CD4-positive, alpha-beta T cell treated with Interleukin-6 at 100 ng/mL for 8 hours (primary cell): ENCODE results near the gene SMYD5.

Source experiments
- DNase-seq: peaks from one replicate; pipeline ENCODE4 v3.0.0-alpha.2; 2020; ENCODE audit warnings: mixed read lengths, low spot score

The SMYD5 gene

DNA sequence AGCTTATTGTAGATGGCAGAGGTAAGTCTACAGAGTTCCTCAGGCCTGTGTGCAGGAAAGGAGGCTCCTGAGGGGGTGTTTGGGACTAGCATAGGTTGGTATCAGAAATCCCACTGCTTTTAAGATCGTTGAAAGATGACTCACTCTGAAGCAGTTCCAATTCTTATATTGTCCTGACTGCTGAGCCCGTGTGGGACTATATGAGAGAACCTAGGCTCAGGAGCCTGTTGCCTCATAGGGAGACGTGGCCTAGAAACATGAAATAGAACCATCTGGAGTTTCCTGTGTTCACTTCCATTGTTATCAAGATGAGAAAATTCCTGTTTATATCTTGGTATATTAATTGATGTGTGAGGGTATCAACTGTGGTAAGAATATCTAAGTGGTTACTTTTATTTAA lies 25.7 kb downstream of the SMYD5 start:
- DNase-seq, result no peak

GRCh38 chr2:73243884-73244570 lies 30.0 kb downstream of the SMYD5 start:
- no peak for DNase-seq

DNA sequence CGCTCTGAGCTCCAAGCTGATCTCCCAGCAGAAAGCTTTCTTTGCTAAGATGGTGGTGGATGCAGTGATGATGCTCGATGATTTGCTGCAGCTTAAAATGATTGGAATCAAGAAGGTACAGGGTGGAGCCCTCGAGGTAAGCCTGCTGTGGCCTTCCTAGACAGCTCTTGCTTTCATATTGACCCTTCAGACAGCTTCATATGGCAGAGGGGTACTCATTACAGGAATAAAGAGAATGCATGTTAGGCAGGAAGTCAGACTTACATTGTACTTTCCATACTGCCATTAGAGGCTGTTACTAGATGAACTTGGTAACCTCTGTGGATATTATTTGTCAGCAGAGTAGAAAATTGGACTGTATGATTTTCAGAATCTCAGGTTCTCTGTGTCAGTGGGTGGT lies 30.5 kb downstream of the SMYD5 start:
- no peak for DNase-seq

- DNase-seq, result no peak
Observed at GRCh38 chr2:73246850-73247249, 32.8 kb downstream of the SMYD5 start.

GRCh38 chr2:73249636-73250035 lies 35.6 kb downstream of the SMYD5 start:
- DNase-seq, result no peak

GRCh38 chr2:73250872-73251846 lies 37.1 kb downstream of the SMYD5 start:
- DNase-seq, result no peak

DNA sequence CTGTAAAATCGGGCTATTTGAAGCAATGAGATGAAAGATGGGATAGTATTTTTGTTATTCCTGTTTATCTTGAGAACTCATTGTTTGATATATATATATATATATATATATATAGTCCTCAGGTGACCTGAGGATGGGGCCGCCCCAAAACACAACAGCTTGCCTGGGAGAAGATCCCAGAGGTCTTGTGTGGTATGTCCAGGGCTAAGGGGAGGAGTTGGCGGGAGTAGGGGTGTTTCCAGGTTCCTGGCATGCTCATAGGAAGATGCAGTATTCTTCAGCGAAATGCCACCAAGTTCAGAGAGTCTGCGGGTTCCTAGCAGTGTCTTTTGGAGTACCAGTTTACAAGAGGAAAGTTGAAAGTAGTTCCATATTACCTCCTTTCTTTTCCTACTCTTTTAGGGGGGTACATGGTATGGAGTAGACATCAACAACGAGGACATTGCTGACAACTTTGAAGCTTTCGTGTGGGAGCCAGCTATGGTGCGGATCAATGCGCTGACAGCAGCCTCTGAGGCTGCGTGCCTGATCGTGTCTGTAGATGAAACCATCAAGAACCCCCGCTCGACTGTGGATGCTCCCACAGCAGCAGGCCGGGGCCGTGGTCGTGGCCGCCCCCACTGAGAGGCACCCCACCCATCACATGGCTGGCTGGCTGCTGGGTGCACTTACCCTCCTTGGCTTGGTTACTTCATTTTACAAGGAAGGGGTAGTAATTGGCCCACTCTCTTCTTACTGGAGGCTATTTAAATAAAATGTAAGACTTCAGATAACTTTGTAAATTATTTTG lies 38.4 kb downstream of the SMYD5 start:
- DNase-seq, result no peak

GRCh38 chr2:73253400-73253799 lies 39.4 kb downstream of the SMYD5 start:
- DNase-seq, result no peak

GRCh38 chr2:73253901-73254300 lies 39.9 kb downstream of the SMYD5 start:
- no peak for DNase-seq

DNA sequence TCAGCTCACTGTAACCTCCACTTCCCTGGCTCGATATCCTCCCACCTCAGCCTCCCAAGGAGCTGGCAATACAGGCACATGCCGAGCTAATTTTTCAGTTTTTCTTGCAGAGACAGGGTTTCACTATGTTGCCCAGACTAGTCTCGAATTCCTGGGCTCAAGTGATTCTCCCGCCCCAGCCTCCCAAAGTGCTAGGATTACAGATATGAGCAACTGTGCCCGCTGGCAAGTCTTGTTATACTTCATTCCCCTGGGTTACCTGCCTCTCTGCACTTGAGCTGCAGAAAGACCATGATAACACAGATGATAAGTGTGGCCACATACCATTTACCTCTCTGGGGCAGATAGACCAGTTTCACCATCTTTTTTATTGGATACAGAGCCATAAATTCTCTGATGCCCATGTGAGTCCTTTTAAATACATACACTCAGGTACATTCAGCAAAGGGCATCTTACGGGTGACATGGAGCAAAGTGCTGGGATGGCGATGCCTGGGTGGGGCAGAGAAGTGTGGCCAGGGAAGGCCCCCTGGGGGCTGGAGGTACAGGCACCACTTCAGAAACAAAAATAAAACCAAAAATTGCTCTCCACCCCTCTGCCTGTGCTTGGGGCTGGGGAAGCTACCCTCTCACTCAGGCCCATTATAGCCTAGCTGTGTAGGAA lies 40.4 kb downstream of the SMYD5 start:
- no peak for DNase-seq

DNA sequence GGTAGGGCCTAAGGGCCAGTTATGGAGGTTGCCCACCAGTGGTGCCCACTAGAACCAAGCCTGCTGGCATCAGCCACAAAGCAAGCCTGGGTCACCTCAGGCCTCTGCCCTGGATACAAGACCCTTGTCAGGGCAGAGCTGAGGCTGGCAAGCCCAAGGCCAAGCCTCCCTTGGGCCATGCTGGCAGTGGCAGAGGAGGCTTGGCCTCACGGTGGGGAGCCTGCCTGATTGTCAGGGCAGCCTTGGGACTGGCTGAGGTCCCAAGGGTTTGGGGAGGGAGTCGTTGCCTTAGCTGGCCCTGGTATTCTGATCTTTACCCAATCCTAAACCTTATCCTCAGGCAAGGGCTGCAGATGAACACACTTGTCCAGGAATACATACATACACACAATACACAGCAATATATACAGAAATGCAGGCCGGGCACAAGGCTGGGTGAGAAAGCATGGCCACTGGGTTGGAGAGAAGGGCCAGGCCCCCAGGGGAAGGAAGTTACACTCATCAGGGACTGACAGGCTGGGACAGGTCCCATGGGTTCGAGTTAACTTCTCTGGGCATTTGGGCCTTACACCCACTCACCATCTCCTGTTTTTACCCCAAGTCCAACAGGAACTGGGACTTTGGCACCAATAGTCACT lies 41.1 kb downstream of the SMYD5 start:
- no peak for DNase-seq

GRCh38 chr2:73255907-73256617 lies 42.0 kb downstream of the SMYD5 start:
- DNase-seq, result no peak

- no peak for DNase-seq
Observed at GRCh38 chr2:73256618-73256922, 42.5 kb downstream of the SMYD5 start.

- no peak for DNase-seq
Observed at GRCh38 chr2:73257021-73257420, 43.0 kb downstream of the SMYD5 start.

DNA sequence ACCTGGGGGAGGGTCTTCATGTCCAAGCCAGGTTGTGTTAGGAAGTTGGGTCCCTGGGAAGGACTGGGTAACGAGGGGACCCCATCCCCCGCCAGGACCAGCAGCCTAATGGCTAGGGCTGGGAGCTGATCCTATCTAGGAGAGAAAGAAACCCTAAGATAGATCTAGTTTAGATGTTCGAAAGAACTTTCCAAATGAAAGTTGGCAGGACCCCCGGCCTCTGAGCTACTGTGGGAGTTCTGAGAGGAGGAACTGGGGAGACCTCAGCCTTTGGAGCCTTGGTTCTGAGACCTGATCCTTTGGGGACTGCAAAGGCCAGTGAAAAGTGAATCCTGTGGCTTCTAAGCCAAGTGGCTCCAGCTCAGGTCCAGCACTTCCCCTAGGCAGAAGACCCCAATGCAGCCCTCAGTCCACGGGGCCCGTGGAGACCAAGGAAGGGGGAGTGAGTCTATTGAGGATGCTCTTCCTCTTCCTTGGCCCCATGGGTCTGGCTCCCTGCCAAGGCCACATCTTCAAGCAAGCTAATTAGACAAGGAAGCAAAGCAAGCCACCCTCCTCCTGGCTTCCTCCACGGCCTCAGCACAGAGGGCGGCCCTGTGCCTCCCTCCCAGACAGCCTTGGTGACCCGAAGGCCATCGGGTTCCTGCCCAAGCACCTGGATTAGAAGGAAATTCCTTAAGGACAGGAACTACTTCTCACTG lies 43.5 kb downstream of the SMYD5 start:
- peak; percentile 44 for DNase-seq

GRCh38 chr2:73258186-73258912 lies 44.3 kb downstream of the SMYD5 start:
- no peak for DNase-seq

DNA sequence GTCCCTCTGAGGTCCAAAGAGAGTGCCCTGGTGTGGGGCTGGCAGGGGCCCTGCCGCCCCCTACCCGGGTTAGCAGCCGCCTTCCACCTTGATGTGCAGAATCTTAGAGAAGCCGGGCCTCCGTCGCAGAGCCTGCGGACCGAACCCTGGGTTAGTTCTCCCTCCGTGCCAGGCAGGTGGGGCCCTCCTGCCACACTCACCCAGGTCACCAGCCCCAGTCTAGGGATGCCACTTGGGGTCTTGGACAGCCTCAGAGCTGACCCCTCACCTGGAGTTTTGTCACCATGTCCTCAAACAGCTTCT lies 44.8 kb downstream of the SMYD5 start:
- no peak for DNase-seq

DNA sequence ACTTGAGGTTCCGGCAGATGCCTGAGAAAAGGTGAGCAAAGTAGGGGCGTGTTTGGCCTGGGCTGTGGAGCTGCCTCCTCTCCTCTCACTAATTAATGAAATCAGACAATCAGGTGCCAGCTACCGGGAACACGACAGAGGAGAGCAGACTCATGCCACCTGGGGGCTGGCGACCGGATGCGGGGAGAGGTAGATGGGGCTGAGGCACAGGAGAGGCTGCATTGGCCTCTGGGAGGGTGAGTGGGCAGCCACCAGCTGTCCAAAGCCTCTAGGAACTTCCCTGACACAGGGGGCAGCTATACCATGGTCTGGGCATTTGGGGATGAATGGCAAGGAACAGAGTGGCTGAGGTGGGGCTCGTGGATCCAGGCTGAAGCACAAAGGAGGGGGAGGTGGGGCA lies 45.2 kb downstream of the SMYD5 start:
- no peak for DNase-seq

DNA sequence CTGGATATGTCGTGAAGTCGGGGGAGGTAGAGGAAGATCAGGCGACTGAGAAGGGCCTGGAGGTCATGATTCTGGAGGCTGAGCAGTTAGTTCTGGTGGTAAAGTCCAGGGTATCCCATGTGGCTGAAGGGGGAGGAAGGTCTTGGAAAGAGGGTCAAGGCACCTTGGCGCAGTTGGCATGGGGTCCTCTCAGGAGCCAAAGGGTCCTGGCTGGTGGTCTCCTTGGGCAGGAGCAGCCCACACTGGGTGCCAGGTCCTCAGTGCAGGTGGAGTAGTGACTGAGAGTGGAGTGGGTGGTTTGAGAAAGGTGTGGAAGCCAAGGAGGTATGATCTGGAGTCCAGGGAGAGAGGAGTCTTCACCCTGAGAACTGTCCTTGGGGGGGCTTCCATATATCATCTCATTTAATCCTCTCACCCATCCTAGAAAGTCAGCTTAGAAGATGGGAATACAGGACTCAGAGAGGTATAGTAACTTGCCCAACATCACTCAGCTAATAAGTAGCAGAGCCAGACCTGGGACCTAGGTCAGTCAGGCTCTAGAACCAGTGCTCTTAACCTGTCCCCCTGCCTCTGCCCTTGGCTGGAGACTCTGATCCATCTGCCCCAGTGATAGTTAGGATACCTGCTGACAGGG lies 45.8 kb downstream of the SMYD5 start:
- DNase-seq, result no peak
